Spinal cord (tissue), 10 donors: Measurements from ENCODE around the gene NMT1. TPM values are rescaled to one million over a fixed set of nuclear protein-coding genes. Genes with fewer than 3 reads are reported as not detected.
A peak's percentile ranks its signal among the peaks of the same experiment; 100 is the strongest.
"Not testable (repeated sequence)": the region's sequence is repeated elsewhere in the genome, so short reads cannot be mapped to it uniquely, and the experiment has no call there.

Experiments
- DNase-seq, 6 donors: peaks; one replicate each; pipeline versions ENCODE4 v3.0.0 to v3.0.0-alpha.2; 2013 to 2015; ENCODE audit warnings: low spot score in 6 of 6, low read depth in 4 of 6
- H3K27ac ChIP-seq: one replicate; pipeline ENCODE4 v1.5.1; 2013; ENCODE audit warnings: low read depth, low read length, control low read depth
- H3K27me3 ChIP-seq: one replicate; pipeline ENCODE4 v1.6.1; 2013; ENCODE audit warnings: low read length; ENCODE audit not compliant: control insufficient read depth, insufficient read depth
- H3K36me3 ChIP-seq: one replicate; pipeline ENCODE4 v1.6.1; 2013; ENCODE audit warnings: low read length; ENCODE audit not compliant: control insufficient read depth, insufficient read depth
- H3K4me1 ChIP-seq: one replicate; pipeline ENCODE4 v1.6.1; 2013; ENCODE audit warnings: low read length; ENCODE audit not compliant: control insufficient read depth, insufficient read depth
- H3K4me3 ChIP-seq: one replicate; pipeline ENCODE4 v1.5.1; 2013; ENCODE audit warnings: low read depth, low read length, control low read depth
- H3K9me3 ChIP-seq: one replicate; pipeline ENCODE4 v1.6.1; 2013; ENCODE audit warnings: low read length; ENCODE audit not compliant: control insufficient read depth, insufficient read depth
- WGBS: methylation state at CpG from one replicate; pipeline ENCODE4 v1.1.5; 2013; ENCODE audit warnings: missing lambda C conversion rate; ENCODE audit not compliant: insufficient coverage; 5-methylcytosine and 5-hydroxymethylcytosine counted together
- polyA plus RNA-seq, 2 donors: library from polyadenylated mRNA; unstranded; fragments of 120-200 nt; gene quantifications; one replicate each; pipeline ENCODE4 v1.2.1, GENCODE V29; 2013; ENCODE audit not compliant: insufficient read length in 2 of 2
- total RNA-seq, 2 donors: library from RNA; depleted of rRNA in 1 of 2; stranded (reverse); fragments of 120-200 nt in 1 of 2; fragments of >200 nt in 1 of 2; gene quantifications; one replicate each; pipeline versions ENCODE4 v1.2.3 to v1.2.4, GENCODE V29; 2013 to 2014
- donor health status: healthy.

NMT1 gene
- total and polyA plus RNA-seq, 4 donors: 51.6 to 77.9 (median 60.5) TPM

DNA sequence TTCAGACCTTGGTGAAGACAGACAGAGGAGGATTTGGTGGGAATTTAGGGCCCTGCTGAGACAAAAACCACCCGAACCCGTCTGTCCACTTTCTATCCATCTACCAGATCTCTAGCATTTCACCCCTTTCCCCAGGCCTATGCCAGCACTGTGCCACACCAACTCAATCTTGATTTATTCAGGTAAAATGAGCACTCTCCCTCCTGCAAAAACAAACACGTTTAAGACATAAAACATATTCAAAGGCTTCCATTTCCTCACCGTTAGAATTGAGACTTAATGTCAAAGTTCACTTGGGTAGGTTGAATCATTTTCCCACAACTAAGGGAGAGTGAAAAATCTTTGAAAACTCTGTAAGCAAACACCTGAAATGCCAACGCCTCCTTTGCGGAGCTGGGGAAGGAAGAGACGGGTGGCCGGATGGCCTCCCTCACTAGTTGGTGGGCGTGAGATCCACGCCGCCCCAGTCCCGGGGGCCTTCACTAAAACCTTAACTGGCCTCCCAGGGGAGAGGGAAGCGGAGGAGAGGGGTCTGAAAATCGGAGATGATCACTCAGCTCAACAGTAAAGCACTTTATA is 10.5 kb upstream of the NMT1 start:
- peaks cover 4% of the 10 kb centered on the region for H3K36me3 ChIP-seq
- peak in 1 of 6 donors; percentile 17 for DNase-seq
- no peaks in the 10 kb centered on the region for H3K27me3 ChIP-seq
- no peaks in the 10 kb centered on the region for H3K9me3 ChIP-seq
- H3K27ac ChIP-seq: peak overlapping the region; percentile 93
- 18% methylated on average over 2 of the region's 14 CpGs for WGBS
- peak overlapping the region; percentile 80 for H3K4me3 ChIP-seq
- H3K4me1 ChIP-seq: peaks cover 17% of the 10 kb centered on the region

GRCh38 chr17:45051060-45051719 is 9.9 kb upstream of the NMT1 start, which contains the start of gene DCAKD:
TSS of gene DCAKD (minus strand) at chr17:45051632. CDS start at chr17:45034885, 16,747 bp downstream.
- H3K9me3 ChIP-seq: no peaks in the 10 kb centered on the region
- WGBS: under 1% methylated on average over 40 of the region's 56 CpGs
- peaks cover 15% of the 10 kb centered on the region for H3K4me1 ChIP-seq

GRCh38 chr17:45051720-45052051 is 9.4 kb upstream of the NMT1 start:
- not testable (repeated sequence) for H3K9me3 ChIP-seq, H3K27me3 ChIP-seq, H3K27ac ChIP-seq, H3K36me3 ChIP-seq, DNase-seq
- no CpG with 5 or more reads among the region's 54 CpGs for WGBS
- Histone ChIP-seq H3K4me3 (peak overlapping the region; percentile 61), H3K4me1 (peaks cover 15% of the 10 kb centered on the region)

More at GRCh38 chr17:45051060-45051719, 9.9 kb upstream of the NMT1 start, which contains the start of gene DCAKD:
- H3K27ac ChIP-seq: peak within 1 kb of the TSS; percentile 93
- H3K36me3 ChIP-seq: peaks cover 4% of the 10 kb centered on the region
- no peaks in the 10 kb centered on the region for H3K27me3 ChIP-seq
- DNase-seq: peak; percentile 63 to 97 (median 88)
- peak within 1 kb of the TSS; percentile 80 for H3K4me3 ChIP-seq

- Histone ChIP-seq H3K27me3 (no peaks in the 10 kb centered on the region), H3K4me1 (peaks cover 15% of the 10 kb centered on the region), H3K36me3 (peaks cover 4% of the 10 kb centered on the region), H3K9me3 (no peaks in the 10 kb centered on the region), H3K27ac (peak overlapping the region; percentile 81), H3K4me3 (peak overlapping the region; percentile 61)
- peak in 2 of 6 donors; percentile 40 to 63 for DNase-seq
- WGBS: 13% methylated on average over 20 of the region's 36 CpGs
Measured at GRCh38 chr17:45052052-45052772, 8.9 kb upstream of the NMT1 start.

DNA sequence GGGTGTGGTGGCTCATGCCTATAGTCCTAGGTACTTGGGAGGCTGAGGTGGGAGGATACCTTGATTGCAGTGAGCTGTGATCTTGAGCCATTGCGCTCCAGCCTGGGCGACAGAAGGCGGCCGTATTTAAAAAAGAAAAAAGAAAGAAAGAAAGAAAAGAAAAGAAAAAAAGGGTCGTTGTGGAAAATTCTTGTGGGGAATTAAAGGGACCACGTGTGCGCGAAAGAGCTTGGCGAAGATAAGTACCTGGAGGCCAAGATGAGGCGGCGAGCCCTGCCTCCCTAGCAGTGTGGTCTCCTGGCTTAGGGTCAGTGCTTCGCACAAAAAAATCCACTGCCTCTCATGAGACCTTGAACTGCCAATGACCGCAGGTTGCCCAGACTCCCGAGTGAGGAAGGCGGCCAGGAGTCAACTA is 728 bp upstream of the NMT1 start:
- Histone ChIP-seq H3K36me3 (peaks cover 3% of the 10 kb centered on the region), H3K9me3 (no peaks in the 10 kb centered on the region), H3K27me3 (no peaks in the 10 kb centered on the region), H3K27ac (peak overlapping the region; percentile 92), H3K4me1 (peaks cover 14% of the 10 kb centered on the region), H3K4me3 (peak overlapping the region; percentile 99)
- peak in 1 of 6 donors; percentile 67 for DNase-seq
- WGBS: 19% methylated on average over 15 of the region's 15 CpGs

DNA sequence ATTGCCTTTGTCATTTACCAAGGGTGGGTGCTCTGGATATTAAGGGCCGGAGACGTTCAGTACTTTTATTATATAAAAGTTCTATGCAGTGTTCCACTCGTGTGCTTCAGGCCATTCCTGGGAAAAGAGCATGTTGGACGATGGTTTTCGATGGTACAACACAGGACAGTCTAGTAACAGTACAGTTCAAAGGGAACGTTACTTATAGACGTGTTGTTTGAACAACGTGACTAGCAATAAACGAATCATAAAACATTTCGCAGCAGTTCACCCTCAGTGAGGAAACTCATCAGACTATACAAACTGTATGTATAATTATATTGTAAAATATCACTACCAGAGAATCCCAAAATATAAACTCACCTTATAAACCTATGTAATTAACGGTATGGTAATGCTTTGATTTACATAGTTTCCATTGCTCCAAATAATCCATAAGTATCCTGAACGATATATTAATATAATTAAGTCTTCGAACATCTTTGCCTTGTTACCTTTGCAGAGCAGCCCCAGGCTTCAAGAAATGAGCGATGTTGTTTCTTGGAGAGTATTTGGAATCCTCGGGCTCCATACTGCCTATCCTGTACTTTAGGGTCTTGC is 589 bp downstream of the NMT1 start:
- H3K9me3 ChIP-seq: no peaks in the 10 kb centered on the region
- peak overlapping the region; percentile 92 for H3K27ac ChIP-seq
- H3K36me3 ChIP-seq: peaks cover 3% of the 10 kb centered on the region
- DNase-seq: no peak
- H3K4me3 ChIP-seq: peak overlapping the region; percentile 99
- WGBS: 63% methylated on average over 2 of the region's 15 CpGs
- peaks cover 14% of the 10 kb centered on the region for H3K4me1 ChIP-seq
- no peaks in the 10 kb centered on the region for H3K27me3 ChIP-seq

GRCh38 chr17:45063198-45063597 is 2.1 kb downstream of the NMT1 start:
- WGBS: no CpG with 5 or more reads among the region's 1 CpG
- no peaks in the 10 kb centered on the region for H3K27me3 ChIP-seq
- peaks cover 14% of the 10 kb centered on the region for H3K4me1 ChIP-seq
- no peak for DNase-seq
- no peak overlapping the region for H3K4me3 ChIP-seq
- peaks cover 3% of the 10 kb centered on the region for H3K36me3 ChIP-seq
- no peak overlapping the region for H3K27ac ChIP-seq
- no peaks in the 10 kb centered on the region for H3K9me3 ChIP-seq

GRCh38 chr17:45067637-45068036 is 6.5 kb downstream of the NMT1 start:
- no peak for DNase-seq
- no peak overlapping the region for H3K4me3 ChIP-seq
- H3K27ac ChIP-seq: no peak overlapping the region
- H3K27me3 ChIP-seq: no peaks in the 10 kb centered on the region
- whole genome bisulfite sequencing: 58% methylated on average over 2 of the region's 2 CpGs
- H3K9me3 ChIP-seq: no peaks in the 10 kb centered on the region
- H3K36me3 ChIP-seq: peaks cover 14% of the 10 kb centered on the region
- peaks cover 5% of the 10 kb centered on the region for H3K4me1 ChIP-seq

DNA sequence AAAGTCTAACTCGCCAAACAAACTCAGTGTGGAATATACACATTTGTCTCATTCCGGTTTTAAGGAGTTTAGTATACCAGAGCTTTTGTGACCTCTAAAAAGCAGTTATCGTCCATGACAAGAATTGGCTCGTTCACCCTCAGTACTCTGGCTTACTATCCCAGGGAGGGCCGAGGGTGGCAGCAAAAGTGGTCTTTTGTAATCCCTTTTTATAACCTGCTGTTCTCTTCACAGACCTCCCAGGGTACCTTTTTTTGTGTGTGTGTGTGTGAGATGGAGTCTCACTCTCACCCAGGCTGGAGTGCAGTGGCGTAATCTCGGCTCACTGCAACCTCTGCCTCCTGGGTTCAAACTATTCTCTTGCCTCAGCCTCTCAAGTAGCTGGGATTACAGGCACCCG is 8.9 kb downstream of the NMT1 start:
- Histone ChIP-seq H3K4me3 (no peak overlapping the region), H3K9me3 (no peaks in the 10 kb centered on the region), H3K36me3 (peaks cover 21% of the 10 kb centered on the region), H3K27me3 (no peaks in the 10 kb centered on the region), H3K27ac (no peak overlapping the region), H3K4me1 (peaks cover 6% of the 10 kb centered on the region)
- DNase-seq: no peak
- 91% methylated on average over 4 of the region's 8 CpGs for WGBS
